Liver (tissue), 9 donors: ENCODE data around the gene ACADS. TPM values are rescaled to one million over a fixed set of nuclear protein-coding genes. Genes with fewer than 3 reads are reported as not detected.

Experiments
- DNase-seq: peaks from one replicate; pipeline ENCODE4 v3.0.0-alpha.2; 2017; ENCODE audit warnings: low spot score
- H3K27ac ChIP-seq, 2 donors: one replicate each; pipeline ENCODE4 v1.7.0; 2013; ENCODE audit warnings: inconsistent platforms in 2 of 2, low read length in 2 of 2, control low read depth in 1 of 2, low read depth in 1 of 2, mild to moderate bottlenecking in 1 of 2
- H3K27me3 ChIP-seq, 4 donors: one replicate each; pipeline versions ENCODE4 v1.6.1 to v1.7.0; 2013; ENCODE audit warnings: low read length in 3 of 4, inconsistent platforms in 1 of 4, mild to moderate bottlenecking in 1 of 4, moderate library complexity in 1 of 4; ENCODE audit not compliant: control insufficient read depth in 4 of 4, insufficient read depth in 4 of 4
- H3K36me3 ChIP-seq, 4 donors: one replicate each; pipeline versions ENCODE4 v1.6.1 to v1.7.0; 2013; ENCODE audit warnings: low read length in 3 of 4, mild to moderate bottlenecking in 3 of 4, low read depth in 1 of 4, moderate library complexity in 1 of 4; ENCODE audit not compliant: control insufficient read depth in 4 of 4, insufficient read depth in 3 of 4
- H3K4me1 ChIP-seq, 4 donors: one replicate each; pipeline versions ENCODE4 v1.6.1 to v1.7.0; 2013; ENCODE audit warnings: low read length in 3 of 4, mild to moderate bottlenecking in 3 of 4, moderate library complexity in 1 of 4; ENCODE audit not compliant: control insufficient read depth in 4 of 4, insufficient read depth in 4 of 4
- H3K4me3 ChIP-seq, 3 donors: one replicate each; pipeline versions ENCODE4 v1.6.1 to v1.7.0; 2013; ENCODE audit warnings: low read length in 3 of 3, control low read depth in 1 of 3, low read depth in 1 of 3, mild to moderate bottlenecking in 1 of 3
- H3K9ac ChIP-seq, 2 donors: one replicate each; pipeline ENCODE4 v1.7.0; 2013; ENCODE audit warnings: low read length in 2 of 2, mild to moderate bottlenecking in 2 of 2, moderate library complexity in 2 of 2, control low read depth in 1 of 2, low read depth in 1 of 2
- H3K9me3 ChIP-seq, 4 donors: one replicate each; pipeline versions ENCODE4 v1.6.1 to v1.7.0; 2013; ENCODE audit warnings: low read length in 3 of 4; ENCODE audit not compliant: control insufficient read depth in 4 of 4
- EGR1 ChIP-seq, 2 donors: IDR thresholded peaks; 2 replicates each; pipeline ENCODE4 v1.6.1; 2016 to 2018; ENCODE audit warnings: antibody characterized with exemption in 2 of 2, low read depth in 2 of 2
- FOXA1 ChIP-seq: IDR thresholded peaks from 2 replicates; pipeline ENCODE4 v1.6.1; 2016; ENCODE audit warnings: antibody characterized with exemption
- FOXA2 ChIP-seq: IDR thresholded peaks from 2 replicates; pipeline ENCODE4 v1.6.1; 2016; ENCODE audit warnings: antibody characterized with exemption
- HNF4A ChIP-seq, 2 donors: conservative IDR thresholded peaks; 2 replicates each; pipeline ENCODE4 v1.6.1; 2016; ENCODE audit warnings: antibody characterized with exemption in 2 of 2, mild to moderate bottlenecking in 2 of 2
- HNF4G ChIP-seq: IDR thresholded peaks from 2 replicates; pipeline ENCODE4 v1.6.1; 2016; ENCODE audit warnings: antibody characterized with exemption
- JUND ChIP-seq, 2 donors: IDR thresholded peaks; 2 replicates each; pipeline ENCODE4 v1.6.1; 2016; ENCODE audit warnings: antibody characterized with exemption in 2 of 2
- RAD21 ChIP-seq, 2 donors: IDR thresholded peaks; 2 replicates each; pipeline ENCODE4 v1.6.1; 2016; ENCODE audit warnings: antibody characterized with exemption in 2 of 2, mild to moderate bottlenecking in 2 of 2
- RXRA ChIP-seq, 2 donors: IDR thresholded peaks; 2 replicates each; pipeline ENCODE4 v1.6.1; 2017 to 2018; ENCODE audit warnings: antibody characterized with exemption in 2 of 2, mild to moderate bottlenecking in 1 of 2
- TAF1 ChIP-seq: conservative IDR thresholded peaks from 2 replicates; pipeline ENCODE4 v1.6.1; 2016; ENCODE audit warnings: antibody characterized with exemption, mild to moderate bottlenecking
- YY1 ChIP-seq: IDR thresholded peaks from 2 replicates; pipeline ENCODE4 v1.6.1; 2016; ENCODE audit warnings: antibody characterized with exemption, mild to moderate bottlenecking
- WGBS: extraction: QIAGEN DNeasy Blood & Tissue Kit; methylation state at CpG from one replicate; pipeline ENCODE4 v1.1.7; 2013; 5-methylcytosine and 5-hydroxymethylcytosine counted together
- polyA plus RNA-seq, 2 donors: library from polyadenylated mRNA; stranded (reverse) in 1 of 2; unstranded in 1 of 2; fragments of 200-250 nt in 1 of 2; fragments of >200 nt in 1 of 2; fragmentation: Nextera tagmentation in 1 of 2; extraction: Ambion mirVana in 1 of 2; gene quantifications; one replicate each; pipeline versions ENCODE4 v1.2.1 to v1.2.3, GENCODE V29; 2013 to 2015
- total RNA-seq, 2 donors: library from RNA; depleted of rRNA; stranded (reverse); fragments of >200 nt; gene quantifications; one replicate each; pipeline ENCODE4 v1.2.3, GENCODE V29; 2014
- TF ChIP-seq, protein P1 (sequence below): IDR thresholded peaks from 2 replicates; pipeline ENCODE4 v1.6.1; 2016; ENCODE audit warnings: antibody characterized with exemption
- TF ChIP-seq, protein P2 (sequence below): IDR thresholded peaks from 2 replicates; pipeline ENCODE4 v1.6.1; 2016; ENCODE audit warnings: antibody characterized with exemption, mild to moderate bottlenecking
- TF ChIP-seq, protein P3 (sequence below): IDR thresholded peaks from 2 replicates; pipeline ENCODE4 v1.6.1; 2016; ENCODE audit warnings: antibody characterized with exemption
- TF ChIP-seq, protein P4 (sequence below): fragments of 150-350 bp; IDR thresholded peaks from 2 replicates; pipeline ENCODE4 v1.5.1; 2017; ENCODE audit warnings: improper control_type of control experiment, low read depth, low read length; ENCODE audit not compliant: missing input control
- TF ChIP-seq, protein P5 (sequence below): IDR thresholded peaks from 2 replicates; pipeline ENCODE4 v1.6.1; 2016; ENCODE audit warnings: antibody characterized with exemption
- donor health status: healthy.
- donor health status: healthy.
- donor health status: healthy.
- donor health status: healthy.
- donor health status: healthy.

Gene ACADS
- total and polyA plus RNA-seq, 4 donors: 54.2 to 162 (median 127) TPM

DNA sequence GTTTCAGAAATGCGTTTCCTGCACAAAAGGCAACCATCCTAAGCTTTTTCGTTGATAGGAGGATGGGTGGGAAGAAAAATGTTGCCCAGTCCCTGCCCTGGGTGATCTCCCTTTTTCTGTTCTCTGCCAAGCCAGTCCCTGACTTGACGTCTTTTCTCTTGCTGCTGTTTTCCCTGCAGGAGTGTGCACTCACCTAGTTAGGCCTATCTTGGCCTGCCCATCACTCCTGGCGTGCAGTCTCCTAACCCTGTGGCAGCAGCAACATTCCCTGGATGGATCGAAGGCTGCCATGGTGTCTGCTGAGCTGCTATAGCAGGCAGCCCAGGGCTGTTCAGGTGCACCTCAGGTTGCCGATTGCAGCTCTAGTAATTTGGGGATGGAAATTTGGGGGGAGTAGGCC is 14.2 kb upstream of the ACADS start:
- Histone ChIP-seq H3K27ac (no peak overlapping the region), H3K4me1 (peaks cover 2 to 19% (median 14%) of the 10 kb centered on the region in 4 donors), H3K27me3 (no peaks in the 10 kb centered on the region), H3K9me3 (no peaks in the 10 kb centered on the region), H3K9ac (peak overlapping the region; percentile 38 to 72), H3K4me3 (peak overlapping the region; percentile 70 to 94 (median 91)), H3K36me3 (peaks cover 6 to 16% (median 10%) of the 10 kb centered on the region in 4 donors)
- 46% methylated on average over 6 of the region's 6 CpGs for WGBS
- no peak for TF ChIP-seq RAD21 (IDR thresholded peaks at IDR 0.05)
- TF ChIP-seq YY1: no peak
- TF ChIP-seq HNF4A (conservative IDR thresholded peaks at IDR 0.05): no peak
- TF ChIP-seq, protein P1, sequence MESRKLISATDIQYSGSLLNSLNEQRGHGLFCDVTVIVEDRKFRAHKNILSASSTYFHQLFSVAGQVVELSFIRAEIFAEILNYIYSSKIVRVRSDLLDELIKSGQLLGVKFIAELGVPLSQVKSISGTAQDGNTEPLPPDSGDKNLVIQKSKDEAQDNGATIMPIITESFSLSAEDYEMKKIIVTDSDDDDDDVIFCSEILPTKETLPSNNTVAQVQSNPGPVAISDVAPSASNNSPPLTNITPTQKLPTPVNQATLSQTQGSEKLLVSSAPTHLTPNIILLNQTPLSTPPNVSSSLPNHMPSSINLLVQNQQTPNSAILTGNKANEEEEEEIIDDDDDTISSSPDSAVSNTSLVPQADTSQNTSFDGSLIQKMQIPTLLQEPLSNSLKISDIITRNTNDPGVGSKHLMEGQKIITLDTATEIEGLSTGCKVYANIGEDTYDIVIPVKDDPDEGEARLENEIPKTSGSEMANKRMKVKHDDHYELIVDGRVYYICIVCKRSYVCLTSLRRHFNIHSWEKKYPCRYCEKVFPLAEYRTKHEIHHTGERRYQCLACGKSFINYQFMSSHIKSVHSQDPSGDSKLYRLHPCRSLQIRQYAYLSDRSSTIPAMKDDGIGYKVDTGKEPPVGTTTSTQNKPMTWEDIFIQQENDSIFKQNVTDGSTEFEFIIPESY: no peak
- no peak for TF ChIP-seq FOXA1
- TF ChIP-seq, protein P2, sequence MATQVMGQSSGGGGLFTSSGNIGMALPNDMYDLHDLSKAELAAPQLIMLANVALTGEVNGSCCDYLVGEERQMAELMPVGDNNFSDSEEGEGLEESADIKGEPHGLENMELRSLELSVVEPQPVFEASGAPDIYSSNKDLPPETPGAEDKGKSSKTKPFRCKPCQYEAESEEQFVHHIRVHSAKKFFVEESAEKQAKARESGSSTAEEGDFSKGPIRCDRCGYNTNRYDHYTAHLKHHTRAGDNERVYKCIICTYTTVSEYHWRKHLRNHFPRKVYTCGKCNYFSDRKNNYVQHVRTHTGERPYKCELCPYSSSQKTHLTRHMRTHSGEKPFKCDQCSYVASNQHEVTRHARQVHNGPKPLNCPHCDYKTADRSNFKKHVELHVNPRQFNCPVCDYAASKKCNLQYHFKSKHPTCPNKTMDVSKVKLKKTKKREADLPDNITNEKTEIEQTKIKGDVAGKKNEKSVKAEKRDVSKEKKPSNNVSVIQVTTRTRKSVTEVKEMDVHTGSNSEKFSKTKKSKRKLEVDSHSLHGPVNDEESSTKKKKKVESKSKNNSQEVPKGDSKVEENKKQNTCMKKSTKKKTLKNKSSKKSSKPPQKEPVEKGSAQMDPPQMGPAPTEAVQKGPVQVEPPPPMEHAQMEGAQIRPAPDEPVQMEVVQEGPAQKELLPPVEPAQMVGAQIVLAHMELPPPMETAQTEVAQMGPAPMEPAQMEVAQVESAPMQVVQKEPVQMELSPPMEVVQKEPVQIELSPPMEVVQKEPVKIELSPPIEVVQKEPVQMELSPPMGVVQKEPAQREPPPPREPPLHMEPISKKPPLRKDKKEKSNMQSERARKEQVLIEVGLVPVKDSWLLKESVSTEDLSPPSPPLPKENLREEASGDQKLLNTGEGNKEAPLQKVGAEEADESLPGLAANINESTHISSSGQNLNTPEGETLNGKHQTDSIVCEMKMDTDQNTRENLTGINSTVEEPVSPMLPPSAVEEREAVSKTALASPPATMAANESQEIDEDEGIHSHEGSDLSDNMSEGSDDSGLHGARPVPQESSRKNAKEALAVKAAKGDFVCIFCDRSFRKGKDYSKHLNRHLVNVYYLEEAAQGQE: no peak
- TF ChIP-seq TAF1: no peak
- no peak for TF ChIP-seq RXRA (IDR thresholded peaks at IDR 0.05)
- TF ChIP-seq JUND (IDR thresholded peaks at IDR 0.05): no peak
- TF ChIP-seq HNF4G: no peak
- no peak for TF ChIP-seq EGR1 (IDR thresholded peaks at IDR 0.05; ENCODE audit: low read depth in 2 of 2)
- TF ChIP-seq, protein P3, sequence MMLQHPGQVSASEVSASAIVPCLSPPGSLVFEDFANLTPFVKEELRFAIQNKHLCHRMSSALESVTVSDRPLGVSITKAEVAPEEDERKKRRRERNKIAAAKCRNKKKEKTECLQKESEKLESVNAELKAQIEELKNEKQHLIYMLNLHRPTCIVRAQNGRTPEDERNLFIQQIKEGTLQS: no peak
- TF ChIP-seq, protein P4, sequence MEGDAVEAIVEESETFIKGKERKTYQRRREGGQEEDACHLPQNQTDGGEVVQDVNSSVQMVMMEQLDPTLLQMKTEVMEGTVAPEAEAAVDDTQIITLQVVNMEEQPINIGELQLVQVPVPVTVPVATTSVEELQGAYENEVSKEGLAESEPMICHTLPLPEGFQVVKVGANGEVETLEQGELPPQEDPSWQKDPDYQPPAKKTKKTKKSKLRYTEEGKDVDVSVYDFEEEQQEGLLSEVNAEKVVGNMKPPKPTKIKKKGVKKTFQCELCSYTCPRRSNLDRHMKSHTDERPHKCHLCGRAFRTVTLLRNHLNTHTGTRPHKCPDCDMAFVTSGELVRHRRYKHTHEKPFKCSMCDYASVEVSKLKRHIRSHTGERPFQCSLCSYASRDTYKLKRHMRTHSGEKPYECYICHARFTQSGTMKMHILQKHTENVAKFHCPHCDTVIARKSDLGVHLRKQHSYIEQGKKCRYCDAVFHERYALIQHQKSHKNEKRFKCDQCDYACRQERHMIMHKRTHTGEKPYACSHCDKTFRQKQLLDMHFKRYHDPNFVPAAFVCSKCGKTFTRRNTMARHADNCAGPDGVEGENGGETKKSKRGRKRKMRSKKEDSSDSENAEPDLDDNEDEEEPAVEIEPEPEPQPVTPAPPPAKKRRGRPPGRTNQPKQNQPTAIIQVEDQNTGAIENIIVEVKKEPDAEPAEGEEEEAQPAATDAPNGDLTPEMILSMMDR: no peak
- no peak for TF ChIP-seq FOXA2
- TF ChIP-seq, protein P5, sequence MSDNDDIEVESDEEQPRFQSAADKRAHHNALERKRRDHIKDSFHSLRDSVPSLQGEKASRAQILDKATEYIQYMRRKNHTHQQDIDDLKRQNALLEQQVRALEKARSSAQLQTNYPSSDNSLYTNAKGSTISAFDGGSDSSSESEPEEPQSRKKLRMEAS: no peak
- no peak for DNase-seq

- Histone ChIP-seq H3K9me3 (no peaks in the 10 kb centered on the region), H3K27ac (no peak overlapping the region), H3K27me3 (no peaks in the 10 kb centered on the region), H3K4me1 (peaks cover 2 to 19% (median 14%) of the 10 kb centered on the region in 4 donors), H3K9ac (no peak overlapping the region), H3K36me3 (peaks cover 9 to 24% (median 18%) of the 10 kb centered on the region in 4 donors), H3K4me3 (no peak overlapping the region)
- 77% methylated on average over 6 of the region's 6 CpGs for WGBS
- TF ChIP-seq JUND (IDR thresholded peaks at IDR 0.05) (no peak), FOXA1 (no peak)
- DNase-seq: no peak
Observed at GRCh38 chr12:120712610-120713009, 13.0 kb upstream of the ACADS start.
